Body of pancreas (tissue), 4 donors: Measurements from ENCODE around the gene DOCK2.

Experiments
- CTCF ChIP-seq, 7 experiments: fragments of 450-650 bp in 4 of 7; fragments of 200-600 bp in 3 of 7; sonication (generic) in 3 of 7; IDR thresholded peaks; one replicate each; pipeline ENCODE4 v1.5.1; 2016 to 2019; ENCODE audit warnings: antibody characterized with exemption in 7 of 7
- POLR2A ChIP-seq, 3 donors: fragments of 450-650 bp; IDR thresholded peaks; one replicate each; pipeline ENCODE4 v1.6.1; 2016; ENCODE audit warnings: antibody characterized with exemption in 3 of 3, mild to moderate bottlenecking in 2 of 3

GRCh38 chr5:169602535-169602934 is 34.5 kb upstream of the DOCK2 start:
- no peak for TF ChIP-seq CTCF (IDR thresholded peaks at IDR 0.05)
- no peak for TF ChIP-seq POLR2A (IDR thresholded peaks at IDR 0.05)
